ENCODE data around the gene NYNRIN. TPM values are rescaled to one million over a fixed set of nuclear protein-coding genes. Genes with fewer than 3 reads are reported as not detected.

The NYNRIN gene
- total RNA-seq (2022; extraction: Qiagen RNA extraction), result 0.15 to 0.25 TPM (median 0.21 TPM) in 5 replicates

DNA sequence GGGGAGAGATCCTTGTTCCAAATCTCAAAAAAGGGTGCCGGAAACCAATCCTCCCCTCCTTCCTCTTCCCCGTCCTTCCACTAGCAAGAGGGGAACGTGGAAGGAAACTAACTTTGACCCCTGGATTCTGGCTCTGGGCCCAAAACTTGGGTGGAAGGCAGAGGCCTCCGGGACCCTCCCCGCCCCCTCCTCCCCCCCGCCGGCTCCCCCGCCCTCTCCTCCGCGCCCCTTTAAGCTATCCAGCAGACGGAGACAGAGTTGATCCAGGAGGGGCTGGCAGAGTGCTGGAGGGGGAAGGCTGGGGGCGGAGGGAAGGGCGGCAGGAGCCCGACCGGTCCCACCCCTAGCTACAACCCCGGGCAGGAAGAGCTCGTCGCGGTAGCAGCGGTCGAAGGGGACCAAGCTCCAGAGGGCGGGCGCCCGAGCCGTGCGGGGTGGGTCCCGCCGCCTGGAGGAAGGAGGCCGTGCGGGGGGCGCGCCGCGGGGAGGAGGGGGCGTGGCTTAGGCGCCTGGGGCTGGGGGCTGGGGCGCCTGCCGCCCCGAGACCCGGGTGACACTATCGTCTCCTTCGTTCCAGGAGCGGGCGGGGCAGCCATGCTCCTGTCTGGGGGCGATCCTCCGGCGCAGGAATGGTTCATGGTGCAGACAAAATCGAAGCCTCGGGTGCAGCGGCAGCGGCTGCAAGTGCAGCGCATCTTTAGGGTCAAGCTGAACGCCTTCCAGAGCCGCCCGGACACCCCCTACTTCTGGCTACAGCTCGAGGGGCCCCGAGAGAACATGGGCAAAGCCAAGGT lies at the start of gene NYNRIN:
NYNRIN (plus strand) TSS at position 351 of the 794 bp plus-strand sequence; CDS start at position 595, 244 bp downstream.

DNA sequence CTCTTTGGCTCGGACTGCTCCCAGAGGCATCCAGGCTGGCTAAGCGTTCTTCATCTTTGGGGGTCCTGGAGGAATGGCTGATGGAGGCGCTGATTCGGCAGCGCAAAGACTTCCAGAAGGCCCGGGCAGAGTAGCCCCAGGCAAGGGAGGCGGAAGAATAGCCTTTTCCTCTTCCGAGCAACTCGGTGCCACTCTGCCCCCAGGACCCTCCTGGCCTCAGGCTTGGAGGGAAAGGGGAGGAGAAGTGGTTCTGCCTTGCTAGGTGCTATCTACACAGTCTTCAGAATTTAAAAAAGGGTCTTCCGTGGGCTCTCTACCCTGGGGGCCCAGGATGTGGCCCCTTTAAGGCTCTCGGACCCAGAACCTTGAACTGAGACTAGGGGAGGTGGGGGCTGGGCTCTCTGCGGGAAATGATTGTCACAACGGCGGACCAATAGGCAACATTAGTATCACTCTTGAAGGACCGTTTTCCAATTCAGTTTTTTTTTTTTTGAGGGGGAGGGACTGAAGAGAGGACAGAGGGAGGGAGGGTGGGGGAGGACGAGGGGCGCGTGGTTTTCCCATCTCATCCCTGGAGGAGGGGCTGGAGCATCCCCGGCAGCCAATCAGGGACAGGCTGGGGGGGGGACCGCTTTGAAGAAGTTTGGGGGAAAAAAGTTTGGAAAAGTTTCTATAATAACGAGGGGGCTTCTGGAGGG lies 31.1 kb upstream of the NYNRIN start, which contains the start of gene NFATC4:
NFATC4 (plus strand) TSS at position 671 of the 698 bp plus-strand sequence. CDS start 157 bp downstream, outside the sequence.

DNA sequence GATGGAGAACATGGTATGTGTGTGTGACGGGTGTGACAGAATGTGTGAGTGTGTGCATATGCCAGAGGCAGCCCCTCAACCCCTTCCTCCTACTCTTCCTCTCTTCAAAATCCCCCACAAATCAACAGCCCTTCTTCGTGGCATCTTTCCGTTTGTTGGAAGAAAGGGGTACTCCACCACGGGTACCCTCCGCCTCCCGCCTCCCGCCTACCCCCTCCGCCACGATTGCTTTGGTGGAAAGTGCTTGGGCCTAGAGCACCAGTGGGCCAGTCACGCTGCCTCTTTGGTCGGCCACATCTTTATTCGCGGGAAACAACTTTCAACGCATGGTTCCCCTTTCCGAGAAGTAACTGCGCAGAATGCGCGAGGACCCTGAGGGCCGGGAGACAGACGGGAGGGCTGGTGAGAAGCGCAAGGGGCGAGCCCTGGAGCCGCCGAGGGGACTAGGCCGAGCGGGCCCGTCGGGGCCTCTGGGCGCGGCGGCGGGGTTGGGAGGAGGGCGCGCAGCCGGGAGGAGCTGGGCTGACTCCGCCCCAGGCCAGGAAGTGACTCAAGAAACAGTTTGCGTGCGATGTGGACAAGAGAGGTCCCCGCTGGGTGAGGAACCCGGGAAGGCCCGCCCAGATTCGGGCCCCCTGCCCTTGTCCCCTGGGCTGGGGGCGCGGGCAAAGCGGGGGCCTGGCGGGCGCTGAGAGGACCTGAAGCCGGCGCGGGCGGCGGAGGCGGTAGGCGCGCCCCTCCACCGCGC lies 30.8 kb downstream of the NYNRIN start, which contains the start of the genes CBLN3 and KHNYN:
CBLN3 (minus strand) TSS at position 274 of the 748 bp plus-strand sequence. CDS start 614 bp downstream, outside the sequence.
KHNYN (plus strand) TSS at position 560 of the 748 bp plus-strand sequence. CDS start 777 bp downstream, outside the sequence.

DNA sequence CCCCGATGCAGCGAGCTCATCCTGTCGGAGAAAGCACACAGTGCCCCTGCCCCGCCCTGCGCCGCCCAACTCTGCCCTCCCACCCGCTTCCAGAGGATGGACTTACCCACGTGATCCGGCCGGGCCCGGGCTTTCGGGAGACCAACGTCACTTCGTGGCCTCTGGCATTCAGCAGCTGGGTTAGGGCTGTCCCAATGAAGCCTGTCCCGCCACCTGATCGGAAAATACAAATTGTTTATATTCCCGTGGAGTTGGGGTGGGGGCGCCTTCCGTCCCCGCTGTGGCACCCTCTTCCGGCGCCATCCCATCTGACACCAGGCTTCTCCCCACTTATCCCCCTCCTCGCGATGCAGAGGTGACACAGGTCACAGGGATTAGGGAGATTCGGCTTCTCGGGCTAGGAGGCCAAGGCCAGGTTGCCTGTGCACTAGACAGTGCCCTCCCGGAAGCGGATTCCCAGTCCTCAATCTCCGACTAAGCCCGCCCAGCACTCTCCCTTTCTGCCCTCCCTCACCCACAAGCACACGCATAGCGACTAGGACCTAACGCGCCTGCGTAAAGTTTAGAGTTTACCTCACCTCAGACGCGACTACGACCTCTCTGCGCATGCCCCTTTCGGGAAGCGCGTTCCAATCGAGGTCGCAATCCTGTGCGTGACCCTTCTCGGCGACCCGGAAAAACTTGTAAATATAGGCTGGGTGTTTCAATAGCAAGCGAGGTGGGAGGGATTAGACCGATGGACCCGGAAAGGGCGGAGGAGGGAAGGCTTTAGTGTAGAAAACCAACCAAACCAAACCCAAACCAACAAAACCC lies 43.6 kb downstream of the NYNRIN start, which contains the start of gene SDR39U1:
SDR39U1 (minus strand) TSS at position 537 of the 813 bp plus-strand sequence; CDS start at position 530, 7 bp downstream.

Other genes with a start within 250 kb of the NYNRIN start
- 17.6 to 21.5 TPM (median 19.7 TPM) in 5 replicates for gene IRF9, start 237.7 kb upstream of the NYNRIN start, total RNA-seq (2022; extraction: Qiagen RNA extraction)
- gene REC8, start 226.9 kb upstream of the NYNRIN start, total RNA-seq (2022; extraction: Qiagen RNA extraction), result 2.6 to 8.3 TPM (median 4.8 TPM) in 5 replicates
- gene IPO4, start 210.2 kb upstream of the NYNRIN start, total RNA-seq (2022; extraction: Qiagen RNA extraction), result 78.9 to 89.8 TPM (median 88.2 TPM) in 5 replicates
- gene TM9SF1, start 203.6 kb upstream of the NYNRIN start, total RNA-seq (2022; extraction: Qiagen RNA extraction), result 62.6 to 70.9 TPM (median 69.7 TPM) in 5 replicates
- gene TSSK4, start 193.3 kb upstream of the NYNRIN start, total RNA-seq (2022; extraction: Qiagen RNA extraction), result not detected in 5 replicates
- gene CHMP4A, start 185.5 kb upstream of the NYNRIN start, total RNA-seq (2022; extraction: Qiagen RNA extraction), result 75.4 to 107 TPM (median 77.3 TPM) in 5 replicates
- gene MDP1, start 182.9 kb upstream of the NYNRIN start, total RNA-seq (2022; extraction: Qiagen RNA extraction), result 30.3 to 32.5 TPM (median 31.5 TPM) in 5 replicates
- 441 to 466 TPM (median 453 TPM) in 5 replicates for gene NEDD8, start 166.6 kb upstream of the NYNRIN start, total RNA-seq (2022; extraction: Qiagen RNA extraction)
- gene GMPR2, start 166.1 kb upstream of the NYNRIN start, total RNA-seq (2022; extraction: Qiagen RNA extraction), result 55.1 to 62.8 TPM (median 56.6 TPM) in 5 replicates
- 34.5 to 39.1 TPM (median 37.5 TPM) in 5 replicates for gene TINF2, start 156.4 kb upstream of the NYNRIN start, total RNA-seq (2022; extraction: Qiagen RNA extraction)
- 0.65 to 1.3 TPM (median 1.1 TPM) in 5 replicates for gene TGM1, start 135.8 kb upstream of the NYNRIN start, total RNA-seq (2022; extraction: Qiagen RNA extraction)
- gene RABGGTA, start 127.4 kb upstream of the NYNRIN start, total RNA-seq (2022; extraction: Qiagen RNA extraction), result 14.9 to 18.6 TPM (median 18.0 TPM) in 5 replicates
- gene DHRS1, start 99.2 kb upstream of the NYNRIN start, total RNA-seq (2022; extraction: Qiagen RNA extraction), result 11.3 to 14.7 TPM (median 12.9 TPM) in 5 replicates
- gene NOP9, start 99.2 kb upstream of the NYNRIN start, total RNA-seq (2022; extraction: Qiagen RNA extraction), result 14.5 to 19.5 TPM (median 17.5 TPM) in 5 replicates
- gene CIDEB, start 91.0 kb upstream of the NYNRIN start, total RNA-seq (2022; extraction: Qiagen RNA extraction), result 0.18 to 0.66 TPM (median 0.20 TPM) in 5 replicates
- gene LTB4R2, start 88.9 kb upstream of the NYNRIN start, total RNA-seq (2022; extraction: Qiagen RNA extraction), result 2.2 to 6.0 TPM (median 5.7 TPM) in 5 replicates
- gene LTB4R, start 87.5 kb upstream of the NYNRIN start, total RNA-seq (2022; extraction: Qiagen RNA extraction), result 3.7 to 7.0 TPM (median 6.4 TPM) in 5 replicates
- not detected in 5 replicates for gene ADCY4, start 63.9 kb upstream of the NYNRIN start, total RNA-seq (2022; extraction: Qiagen RNA extraction)
- gene RIPK3, start 59.0 kb upstream of the NYNRIN start, total RNA-seq (2022; extraction: Qiagen RNA extraction), result not detected in 5 replicates
- 0.10 to 0.41 TPM (median 0.23 TPM) in 5 replicates for gene NFATC4, start 30.8 kb upstream of the NYNRIN start, total RNA-seq (2022; extraction: Qiagen RNA extraction)
- gene CBLN3, start 30.7 kb downstream of the NYNRIN start, total RNA-seq (2022; extraction: Qiagen RNA extraction), result 0.81 to 1.5 TPM (median 1.4 TPM) in 5 replicates
- 23.0 to 32.2 TPM (median 27.1 TPM) in 5 replicates for gene KHNYN, start 31.0 kb downstream of the NYNRIN start, total RNA-seq (2022; extraction: Qiagen RNA extraction)
- gene SDR39U1, start 43.8 kb downstream of the NYNRIN start, total RNA-seq (2022; extraction: Qiagen RNA extraction), result 42.4 to 55.2 TPM (median 51.6 TPM) in 5 replicates
- gene CMA1, start 109.3 kb downstream of the NYNRIN start, total RNA-seq (2022; extraction: Qiagen RNA extraction), result not detected in 5 replicates
- gene CTSG, start 177.2 kb downstream of the NYNRIN start, total RNA-seq (2022; extraction: Qiagen RNA extraction), result not detected in 5 replicates
- gene GZMH, start 210.7 kb downstream of the NYNRIN start, total RNA-seq (2022; extraction: Qiagen RNA extraction), result not detected in 5 replicates
- not detected in 5 replicates for gene GZMB, start 235.2 kb downstream of the NYNRIN start, total RNA-seq (2022; extraction: Qiagen RNA extraction)

Data from A549 treated with CORT108297 at 1 μM for 4 hours (cell line).